GOT3 (cell line): Measurements from ENCODE around the gene PTTG1.
"Not testable (repeated sequence)": the region's sequence is repeated elsewhere in the genome, so short reads cannot be mapped to it uniquely, and the experiment has no call there.

Experiments
- DNase-seq: peaks from one replicate; lab custom pipeline; 2025; ENCODE audit warnings: mixed read lengths; lab: John Stamatoyannopoulos, UW

Gene PTTG1

DNA sequence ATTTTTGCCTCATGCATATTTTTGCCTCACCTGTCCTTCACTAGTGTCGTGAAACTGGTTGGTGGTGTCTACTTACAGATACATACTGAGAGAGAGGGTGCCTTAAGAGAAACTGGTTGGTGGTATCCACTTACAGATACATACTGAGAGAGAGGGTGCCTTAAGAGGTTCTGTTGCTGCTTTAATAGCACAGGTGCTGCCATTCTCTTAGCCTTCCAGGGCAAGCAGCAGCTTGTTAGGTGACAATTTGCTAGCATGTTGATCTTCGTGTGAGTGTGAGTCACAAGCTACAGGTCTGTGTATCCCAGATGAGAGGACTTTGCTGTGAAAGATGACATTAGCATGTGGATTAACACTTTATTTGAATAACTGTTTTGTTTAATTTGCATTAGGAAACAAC is 1.4 kb downstream of the PTTG1 start:
- DNase-seq, result no peak

DNA sequence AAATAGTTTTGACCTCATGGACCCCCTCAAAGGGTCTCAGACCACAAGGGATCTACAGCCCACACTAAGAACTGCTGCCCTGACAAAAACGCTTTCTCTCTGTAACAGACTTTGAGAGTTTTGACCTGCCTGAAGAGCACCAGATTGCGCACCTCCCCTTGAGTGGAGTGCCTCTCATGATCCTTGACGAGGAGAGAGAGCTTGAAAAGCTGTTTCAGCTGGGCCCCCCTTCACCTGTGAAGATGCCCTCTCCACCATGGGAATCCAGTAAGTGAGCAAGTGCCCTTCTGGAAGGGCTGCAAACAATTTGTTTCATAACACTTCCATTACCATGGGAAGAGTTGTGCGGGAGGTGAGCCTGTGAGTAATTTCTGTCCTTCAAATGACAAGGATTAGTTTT is 6.0 kb downstream of the PTTG1 start:
- no peak for DNase-seq

GRCh38 chr5:160432196-160432595 is 10.5 kb downstream of the PTTG1 start:
- no peak for DNase-seq

GRCh38 chr5:160432787-160433186 is 11.1 kb downstream of the PTTG1 start:
- DNase-seq, result no peak

- DNase-seq, result no peak
Observed at GRCh38 chr5:160434022-160434531, 12.4 kb downstream of the PTTG1 start.

DNA sequence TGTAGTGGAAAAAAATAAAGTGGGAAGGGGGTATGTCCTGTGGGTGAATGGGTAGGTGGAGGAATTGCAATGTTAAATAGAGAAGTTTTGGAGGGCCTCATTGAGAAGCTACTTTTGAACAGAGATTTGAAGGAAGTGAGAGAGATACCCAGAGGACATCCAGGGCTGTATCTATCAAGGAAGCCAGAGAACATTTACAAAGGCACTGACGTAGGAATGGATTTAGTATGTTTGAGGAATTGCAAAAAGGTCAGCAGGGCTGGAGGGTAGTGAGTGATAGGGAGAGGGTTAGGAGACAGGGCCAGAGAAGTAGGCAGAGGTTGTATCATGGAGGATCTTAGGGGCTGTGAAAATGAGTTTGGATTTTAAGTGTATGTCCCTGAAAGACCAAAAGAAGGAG is 13.9 kb downstream of the PTTG1 start:
- no peak for DNase-seq

DNA sequence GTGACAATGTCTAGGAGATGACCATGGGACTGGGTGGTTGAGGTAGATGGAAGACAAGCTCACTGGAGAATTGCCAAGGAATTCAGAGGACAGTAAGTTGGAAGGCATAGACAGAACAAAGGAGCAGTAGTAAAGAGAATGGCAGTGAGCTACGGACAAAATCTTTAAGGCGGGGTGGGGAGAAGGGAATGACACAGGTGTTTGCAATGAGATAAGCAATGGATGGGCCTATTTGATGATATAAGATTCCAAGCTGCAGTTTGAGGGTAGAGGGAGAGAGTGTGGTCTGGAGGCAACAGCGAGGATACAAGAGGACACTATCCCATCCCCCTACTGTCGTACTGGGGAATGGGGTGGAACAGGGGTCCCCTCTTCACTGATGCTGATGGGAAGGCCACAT is 14.4 kb downstream of the PTTG1 start:
- no peak for DNase-seq

- DNase-seq, result not testable (repeated sequence)
Observed at GRCh38 chr5:160436661-160437060, 15.0 kb downstream of the PTTG1 start.

- DNase-seq, result no peak
Observed at GRCh38 chr5:160437271-160437670, 15.6 kb downstream of the PTTG1 start.

GRCh38 chr5:160438316-160439204 is 16.9 kb downstream of the PTTG1 start:
- no peak for DNase-seq

DNA sequence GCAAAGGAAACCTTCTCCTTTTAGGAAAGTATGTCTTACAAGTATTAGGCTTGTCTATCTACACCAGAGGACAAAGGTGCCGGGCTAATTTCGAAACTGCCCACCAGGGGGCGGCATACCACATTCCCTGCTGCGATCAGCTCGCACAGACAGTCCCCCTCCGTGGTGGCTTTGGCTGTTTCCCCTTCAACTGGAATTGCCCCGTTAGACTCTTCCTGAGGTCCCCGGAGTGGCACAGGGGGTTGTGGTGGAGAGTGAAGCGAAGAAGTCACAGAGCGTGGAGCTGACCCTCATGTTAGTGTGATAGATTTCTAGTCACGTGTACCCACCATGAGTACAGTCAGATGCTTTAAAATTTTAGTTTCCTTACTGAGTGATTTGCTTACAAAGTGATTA is 17.5 kb downstream of the PTTG1 start:
- DNase-seq, result peak; percentile 53

DNA sequence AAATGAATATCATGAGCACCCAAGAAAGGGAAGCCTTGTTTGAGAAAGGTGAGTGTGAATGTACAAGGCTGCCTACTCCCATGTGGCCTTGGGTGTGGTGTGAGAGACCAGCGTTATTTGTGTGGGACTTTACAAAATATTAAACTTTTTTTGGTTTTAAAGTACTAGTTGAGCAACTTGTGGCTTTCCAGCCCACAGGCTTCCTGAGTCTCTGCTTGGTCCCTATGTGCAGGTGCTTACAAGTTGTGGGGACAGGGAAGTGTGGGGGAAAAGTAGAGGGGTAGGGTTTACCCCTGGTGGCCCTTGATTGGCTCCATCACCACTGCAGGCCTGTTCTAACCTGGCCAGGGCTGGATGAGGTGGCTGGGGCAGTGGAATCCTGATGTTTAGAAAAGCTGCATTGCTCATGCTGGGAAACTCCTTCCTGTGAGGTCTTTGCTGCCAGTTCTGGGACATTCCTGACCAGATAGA is 19.7 kb downstream of the PTTG1 start:
- no peak for DNase-seq

DNA sequence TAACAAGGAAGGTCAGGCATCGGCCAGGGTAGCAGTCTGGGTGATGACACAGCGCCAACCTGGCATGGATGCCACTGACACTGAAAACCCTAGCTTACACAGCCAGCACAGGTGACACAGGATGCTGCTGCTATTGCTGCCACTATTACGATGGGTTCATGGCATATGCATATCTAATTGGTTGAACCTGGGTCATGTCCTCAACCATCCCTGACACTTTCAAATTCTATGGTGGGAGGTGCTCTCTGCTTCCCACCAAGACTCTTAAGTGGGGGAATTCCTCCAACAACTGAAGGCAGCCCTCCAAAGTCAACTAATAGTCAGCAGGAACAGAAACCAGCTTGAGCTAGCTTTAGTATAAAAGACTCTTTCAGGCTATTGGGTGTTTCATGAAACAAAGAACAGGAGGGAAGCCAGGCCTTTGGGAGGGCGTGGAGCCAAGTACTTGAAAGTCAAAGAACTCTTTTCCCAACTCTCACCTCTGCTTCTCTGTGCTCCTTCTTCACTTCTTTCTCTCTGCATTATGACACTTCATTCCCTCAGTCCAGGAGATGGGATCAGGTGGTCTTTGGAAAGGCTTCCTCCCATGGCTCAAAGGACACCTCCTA is 21.3 kb downstream of the PTTG1 start:
- DNase-seq, result no peak

DNA sequence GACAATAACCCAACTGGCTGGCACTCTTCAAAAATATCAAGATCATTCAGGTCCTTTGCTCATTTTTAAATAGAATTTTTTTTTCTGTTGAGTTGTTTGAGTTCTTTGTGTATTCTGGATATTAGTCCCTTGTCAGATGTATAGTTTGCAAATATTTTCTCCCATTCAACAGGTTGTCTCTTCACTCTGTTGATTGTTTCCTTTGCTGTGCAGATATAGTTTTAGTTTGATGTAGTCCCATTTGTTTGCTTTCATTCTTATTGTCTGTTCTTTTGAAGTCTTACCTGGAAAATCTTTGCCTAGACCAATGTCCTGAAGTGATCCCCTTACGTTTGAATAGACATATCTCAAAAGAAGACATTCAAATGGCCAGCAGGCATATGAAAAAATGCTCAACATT is 22.8 kb downstream of the PTTG1 start:
- no peak for DNase-seq

GRCh38 chr5:160445132-160445531 is 23.5 kb downstream of the PTTG1 start:
- no peak for DNase-seq

DNA sequence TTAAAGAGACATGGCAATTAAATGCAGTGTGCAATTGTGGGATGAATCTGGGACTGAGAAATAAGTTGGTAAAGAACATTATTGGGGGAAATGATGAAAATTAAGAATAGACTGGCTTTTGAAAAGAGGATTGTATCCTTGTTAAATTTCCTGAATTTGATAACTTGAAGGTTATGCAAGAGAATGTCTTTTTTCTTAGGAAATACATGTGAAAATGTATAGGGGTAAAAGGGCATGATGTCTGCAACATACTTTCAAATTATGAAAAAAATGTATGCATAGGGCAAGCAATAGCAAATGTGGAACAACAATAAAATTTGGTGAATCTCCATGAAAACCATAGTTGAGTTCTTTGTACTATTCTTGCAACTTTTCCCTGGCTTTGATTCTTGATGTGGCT is 24.1 kb downstream of the PTTG1 start:
- DNase-seq, result no peak

GRCh38 chr5:160448886-160449285 is 27.2 kb downstream of the PTTG1 start:
- no peak for DNase-seq

- DNase-seq, result no peak
Observed at GRCh38 chr5:160449458-160449857, 27.8 kb downstream of the PTTG1 start.

DNA sequence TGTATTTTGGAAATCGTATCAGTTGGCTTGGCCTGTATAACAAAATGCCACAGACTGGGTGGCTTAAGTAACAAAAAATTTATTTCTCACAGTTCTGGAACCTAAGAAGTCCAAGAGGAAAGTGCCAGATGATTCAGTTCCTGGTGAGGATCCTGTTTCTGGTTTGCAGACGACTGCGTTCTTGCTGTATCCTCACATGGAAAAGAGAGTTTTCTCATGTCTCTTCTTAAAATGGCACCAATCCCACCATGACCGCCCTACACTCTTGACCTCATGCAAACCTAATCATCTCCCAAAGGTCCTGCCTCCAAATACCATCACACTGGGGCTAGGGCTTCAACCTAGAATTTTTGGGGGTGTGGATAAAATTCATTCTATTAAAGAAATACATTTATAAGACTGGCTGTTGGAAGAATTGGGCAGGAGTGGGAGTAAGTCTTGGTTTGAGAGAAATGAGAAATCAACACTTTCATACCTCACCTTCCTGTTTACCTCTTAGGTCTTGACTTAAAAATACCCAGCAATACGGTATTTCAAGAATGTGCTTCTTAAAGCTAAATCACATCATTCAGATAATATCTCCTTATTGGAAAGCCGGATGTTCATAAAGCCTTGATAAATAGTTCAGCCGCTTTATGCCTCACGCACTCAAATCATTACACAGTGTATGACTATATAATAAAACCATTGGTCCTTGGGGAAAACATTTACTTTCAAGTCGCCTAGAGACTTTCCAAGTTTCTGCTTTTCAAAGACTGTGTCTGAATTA is 28.7 kb downstream of the PTTG1 start:
- no peak for DNase-seq

DNA sequence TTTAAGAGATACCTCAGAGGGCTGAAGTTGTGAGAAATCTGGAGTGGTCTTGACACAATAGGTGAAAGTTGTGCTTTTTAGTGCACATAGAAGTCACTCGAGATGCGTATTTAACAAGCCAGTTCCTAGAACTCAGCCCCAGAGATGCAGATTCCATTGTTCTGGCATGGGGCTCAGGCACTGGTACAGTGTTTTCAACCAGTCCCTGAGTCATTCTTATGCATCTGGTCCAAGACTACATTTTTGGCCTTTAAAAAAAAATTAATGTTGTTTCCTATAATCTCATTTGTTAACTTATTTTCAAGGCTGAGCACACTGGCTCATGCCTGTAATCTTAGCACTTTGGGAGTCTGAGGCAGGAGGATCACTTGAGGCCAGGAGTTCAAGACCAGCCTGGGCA is 29.6 kb downstream of the PTTG1 start:
- DNase-seq, result no peak

DNA sequence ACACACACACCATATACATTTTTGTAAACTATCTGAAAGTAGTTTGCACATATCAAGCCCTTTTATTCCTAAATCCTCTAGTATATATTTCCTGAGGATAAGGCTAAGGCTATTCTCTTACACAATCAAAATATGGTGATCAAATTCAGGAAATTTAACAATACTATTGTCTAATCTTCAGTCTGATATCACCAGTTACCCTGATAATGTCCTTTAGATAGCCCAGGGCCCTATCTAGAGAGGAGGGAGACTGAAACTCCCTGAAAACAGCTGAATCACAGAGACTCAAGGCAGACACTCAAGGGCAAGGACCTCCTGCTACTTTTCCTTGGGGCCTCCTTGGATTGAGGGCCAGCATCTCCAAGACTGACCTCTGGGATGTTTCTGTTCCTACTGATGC is 30.4 kb downstream of the PTTG1 start:
- no peak for DNase-seq

DNA sequence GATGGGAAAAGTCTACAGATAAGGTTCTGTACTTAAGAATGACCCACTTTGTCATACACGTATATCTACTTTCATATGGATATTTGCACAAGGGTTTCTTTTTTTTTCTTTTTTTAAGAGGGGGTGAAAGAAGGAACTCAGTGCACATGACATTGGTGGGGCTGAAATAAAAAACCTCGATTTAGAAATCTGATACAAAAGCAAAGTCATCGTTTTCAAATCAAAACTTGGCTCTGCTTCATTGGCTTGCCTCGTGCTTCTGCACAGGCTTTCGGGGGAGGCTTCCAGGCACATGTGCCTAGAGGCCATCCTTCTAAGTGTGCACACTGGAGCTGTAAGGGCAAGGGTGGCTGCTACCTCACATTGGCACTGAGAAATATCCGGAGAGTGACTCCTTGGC is 31.1 kb downstream of the PTTG1 start:
- DNase-seq, result no peak

GRCh38 chr5:160453751-160454150 is 32.1 kb downstream of the PTTG1 start:
- no peak for DNase-seq
